Mesodermal cell (in vitro differentiated cells): ENCODE data around the gene TSC1.

Experiments
- H3K27ac ChIP-seq: 2 replicates; pipeline ENCODE4 v1.7.0; 2013; ENCODE audit warnings: mild to moderate bottlenecking, low read depth, low read length, moderate library complexity; ENCODE audit not compliant: severe bottlenecking
- H3K36me3 ChIP-seq: 2 replicates; pipeline ENCODE4 v1.7.1; 2013; ENCODE audit warnings: mild to moderate bottlenecking, low read length, moderate library complexity; ENCODE audit not compliant: control insufficient read depth, insufficient read depth
- H3K4me1 ChIP-seq: one replicate; pipeline ENCODE4 v1.7.1; 2013; ENCODE audit warnings: mild to moderate bottlenecking, low read length; ENCODE audit not compliant: insufficient read depth, control insufficient read depth, poor library complexity, severe bottlenecking
- H3K4me3 ChIP-seq: 2 replicates; pipeline ENCODE4 v1.7.0; 2013; ENCODE audit warnings: low read length, control low read depth, mild to moderate bottlenecking; ENCODE audit not compliant: insufficient read depth, poor library complexity, severe bottlenecking; ENCODE audit errors: extremely low read depth
- H3K9me3 ChIP-seq: 2 replicates; pipeline ENCODE4 v1.7.1; 2013; ENCODE audit warnings: mild to moderate bottlenecking, low read length, moderate library complexity; ENCODE audit not compliant: control insufficient read depth
- WGBS, 2 experiments: methylation state at CpG; one replicate each; pipeline ENCODE4 v1.1.5; 2013; ENCODE audit warnings: missing lambda C conversion rate in 2 of 2; ENCODE audit not compliant: insufficient coverage in 2 of 2; 5-methylcytosine and 5-hydroxymethylcytosine counted together

TSC1 gene

GRCh38 chr9:132903574-132904492, 40.6 kb downstream of the TSC1 start:
- Histone ChIP-seq H3K9me3 (no peaks in the 10 kb centered on the region), H3K4me1 (no peaks in the 10 kb centered on the region), H3K27ac (no peak overlapping the region), H3K36me3 (peaks cover 72% of the 10 kb centered on the region), H3K4me3 (no peak overlapping the region)
- WGBS, 2 experiments = 84 to 88% methylated on average over 10 of the region's 13 CpGs

- WGBS, 2 experiments = 41 to 49% methylated on average over 8 to 9 of the region's 11 CpGs
- H3K27ac ChIP-seq = no peak overlapping the region
- no peaks in the 10 kb centered on the region for H3K4me1 ChIP-seq
- H3K36me3 ChIP-seq = peaks cover 82% of the 10 kb centered on the region
- no peak overlapping the region for H3K4me3 ChIP-seq
- H3K9me3 ChIP-seq = no peaks in the 10 kb centered on the region
Measured at GRCh38 chr9:132901858-132902831, 42.3 kb downstream of the TSC1 start.

GRCh38 chr9:132898051-132898450, 46.4 kb downstream of the TSC1 start:
- H3K4me1 ChIP-seq = no peaks in the 10 kb centered on the region
- H3K9me3 ChIP-seq = no peaks in the 10 kb centered on the region
- H3K4me3 ChIP-seq = no peak overlapping the region
- peaks cover 84% of the 10 kb centered on the region for H3K36me3 ChIP-seq
- WGBS, 2 experiments = 95 to 96% methylated on average over 4 of the region's 7 CpGs
- H3K27ac ChIP-seq = no peak overlapping the region

GRCh38 chr9:132896906-132897305, 47.5 kb downstream of the TSC1 start:
- no peaks in the 10 kb centered on the region for H3K4me1 ChIP-seq
- H3K36me3 ChIP-seq = peaks cover 90% of the 10 kb centered on the region
- WGBS, 2 experiments = 92 to 96% methylated on average over 6 of the region's 6 CpGs
- H3K4me3 ChIP-seq = no peak overlapping the region
- H3K9me3 ChIP-seq = no peaks in the 10 kb centered on the region
- no peak overlapping the region for H3K27ac ChIP-seq

- peaks cover 86% of the 10 kb centered on the region for H3K36me3 ChIP-seq
Measured at GRCh38 chr9:132896264-132896663, 48.2 kb downstream of the TSC1 start.

GRCh38 chr9:132894862-132895835, 49.3 kb downstream of the TSC1 start:
- Histone ChIP-seq H3K36me3 (peaks cover 74% of the 10 kb centered on the region), H3K4me3 (no peak overlapping the region), H3K27ac (no peak overlapping the region), H3K4me1 (no peaks in the 10 kb centered on the region), H3K9me3 (no peaks in the 10 kb centered on the region)
- 81 to 82% methylated on average over 6 to 8 of the region's 9 CpGs for WGBS, 2 experiments

More at GRCh38 chr9:132896264-132896663, 48.2 kb downstream of the TSC1 start:
- no peaks in the 10 kb centered on the region for H3K4me1 ChIP-seq
- no peaks in the 10 kb centered on the region for H3K9me3 ChIP-seq
- H3K4me3 ChIP-seq = no peak overlapping the region
- WGBS, 2 experiments = 96 to 97% methylated on average over 5 to 13 of the region's 13 CpGs
- no peak overlapping the region for H3K27ac ChIP-seq

GRCh38 chr9:132894346-132894745, 50.1 kb downstream of the TSC1 start:
- Histone ChIP-seq H3K27ac (no peak overlapping the region), H3K4me1 (no peaks in the 10 kb centered on the region), H3K4me3 (no peak overlapping the region), H3K36me3 (peaks cover 66% of the 10 kb centered on the region), H3K9me3 (no peaks in the 10 kb centered on the region)
- WGBS, 2 experiments = no CpG with 5 or more reads among the region's 5 CpGs

- no peak overlapping the region for H3K27ac ChIP-seq
- H3K9me3 ChIP-seq = no peaks in the 10 kb centered on the region
- H3K4me3 ChIP-seq = no peak overlapping the region
- H3K4me1 ChIP-seq = no peaks in the 10 kb centered on the region
- WGBS, 2 experiments = 92 to 93% methylated on average over 8 of the region's 9 CpGs
- H3K36me3 ChIP-seq = peaks cover 48% of the 10 kb centered on the region
Measured at GRCh38 chr9:132892400-132892799, 52.0 kb downstream of the TSC1 start.

- H3K36me3 ChIP-seq = peaks cover 11% of the 10 kb centered on the region
- H3K4me3 ChIP-seq = no peak overlapping the region
- WGBS, 2 experiments = 94 to 96% methylated on average over 9 to 17 of the region's 18 CpGs
- no peaks in the 10 kb centered on the region for H3K9me3 ChIP-seq
- no peaks in the 10 kb centered on the region for H3K4me1 ChIP-seq
- H3K27ac ChIP-seq = no peak overlapping the region
Measured at GRCh38 chr9:132888151-132888550, 56.3 kb downstream of the TSC1 start.
